Natural killer cell (primary cell): ENCODE measurements around the gene POU1F1. TPM values are rescaled to one million over a fixed set of nuclear protein-coding genes. Genes with fewer than 3 reads are reported as not detected.
A peak's percentile ranks its signal among the peaks of the same experiment; 100 is the strongest.
"Not testable (repeated sequence)": the region's sequence is repeated elsewhere in the genome, so short reads cannot be mapped to it uniquely, and the experiment has no call there.

Source experiments
- ATAC-seq, 3 donors: fragments of 150-1000 bp in 2 of 3; fragments of 200-7000 bp in 1 of 3; cut with Tn5 transposase; 1 replicate in 1 of 3; 2 replicates in 2 of 3; pipeline ENCODE4 v1.10.0; 2021; ENCODE audit warnings: mild to moderate bottlenecking in 2 of 3, moderate library complexity in 2 of 3
- DNase-seq, 2 donors: peaks; one replicate each; pipeline versions ENCODE4 v3.0.0 to v3.0.0-alpha.2; 2013 to 2021; ENCODE audit warnings: mixed read lengths in 1 of 2
- H3K27ac ChIP-seq: one replicate; pipeline ENCODE4 v1.5.1; 2013; ENCODE audit warnings: mild to moderate bottlenecking, low read length
- H3K27me3 ChIP-seq: one replicate; pipeline ENCODE4 v1.6.1; 2013; ENCODE audit warnings: low read length; ENCODE audit not compliant: control insufficient read depth, insufficient read depth
- H3K36me3 ChIP-seq: one replicate; pipeline ENCODE4 v1.6.1; 2013; ENCODE audit warnings: low read length; ENCODE audit not compliant: control insufficient read depth, insufficient read depth
- H3K4me1 ChIP-seq: one replicate; pipeline ENCODE4 v1.6.1; 2013; ENCODE audit warnings: low read length; ENCODE audit not compliant: control insufficient read depth, insufficient read depth
- H3K4me3 ChIP-seq: one replicate; pipeline ENCODE4 v1.5.1; 2013; ENCODE audit warnings: low read length
- H3K9me3 ChIP-seq: one replicate; pipeline ENCODE4 v1.6.1; 2013; ENCODE audit warnings: low read length; ENCODE audit not compliant: control insufficient read depth, insufficient read depth
- H3K27ac Mint-ChIP-seq, 2 donors: one replicate each; pipeline ENCODE4 v1.8.0; 2022; ENCODE audit warnings: mild to moderate bottlenecking in 2 of 2, mixed read lengths in 2 of 2, moderate library complexity in 1 of 2
- H3K27me3 Mint-ChIP-seq, 2 donors: one replicate each; pipeline ENCODE4 v1.8.0; 2022; ENCODE audit warnings: low read depth in 2 of 2, mixed read lengths in 2 of 2
- H3K36me3 Mint-ChIP-seq: one replicate; pipeline ENCODE4 v1.8.0; 2022; ENCODE audit warnings: mixed read lengths
- H3K4me1 Mint-ChIP-seq, 2 donors: one replicate each; pipeline ENCODE4 v1.8.0; 2022; ENCODE audit warnings: mixed read lengths in 2 of 2
- H3K4me3 Mint-ChIP-seq: one replicate; pipeline ENCODE4 v1.8.0; 2022; ENCODE audit warnings: mild to moderate bottlenecking, moderate library complexity, mixed read lengths
- H3K9me3 Mint-ChIP-seq, 2 donors: one replicate each; pipeline ENCODE4 v1.8.0; 2022; ENCODE audit warnings: mixed read lengths in 2 of 2
- WGBS: methylation state at CpG from one replicate; pipeline ENCODE4 v1.1.7; 2013; ENCODE audit warnings: missing lambda C conversion rate; ENCODE audit not compliant: insufficient coverage; 5-methylcytosine and 5-hydroxymethylcytosine counted together
- intact Hi-C: fragments of 100-400 bp; cut with micrococcal nuclease; formaldehyde crosslinking; loops from one replicate; pipeline ENCODE4 v1.14.2; 2022
- total RNA-seq, 4 donors: library from RNA; stranded (reverse); fragments of 120-200 nt in 1 of 4; gene quantifications; one replicate each; pipeline versions ENCODE4 v1.2.3 to v1.2.4, GENCODE V29; 2013 to 2022
- TF ChIP-seq, protein P1 (sequence below): fragments of 200-600 bp; IDR thresholded peaks from one replicate; pipeline ENCODE4 v1.8.0; 2022; ENCODE audit warnings: antibody characterized with exemption

Gene POU1F1
- total RNA-seq, 3 donors from 2014 or later (not counting 1 experiment from before 2014, with no cell fraction given), result not detected

GRCh38 chr3:87260270-87260669 is 16.1 kb downstream of the POU1F1 start:
- DNase-seq (peak in 1 of 2 donors; percentile 65), ATAC-seq (peak in 2 of 3 donors; percentile 63 to 66)
- H3K9me3 Mint-ChIP-seq, result no peaks in the 10 kb centered on the region
- Histone ChIP-seq H3K36me3 (no peaks in the 10 kb centered on the region), H3K27ac (no peak overlapping the region), H3K4me1 (no peaks in the 10 kb centered on the region), H3K9me3 (no peaks in the 10 kb centered on the region), H3K4me3 (no peak overlapping the region), H3K27me3 (no peaks in the 10 kb centered on the region)
- intact Hi-C loops, result loop anchor here (5.0 to 10.0 kb wide), 2 partner anchors 745 to 852 kb away; no protein-coding TSS in a partner anchor
- H3K36me3 Mint-ChIP-seq, result no peaks in the 10 kb centered on the region
- TF ChIP-seq, protein P1, sequence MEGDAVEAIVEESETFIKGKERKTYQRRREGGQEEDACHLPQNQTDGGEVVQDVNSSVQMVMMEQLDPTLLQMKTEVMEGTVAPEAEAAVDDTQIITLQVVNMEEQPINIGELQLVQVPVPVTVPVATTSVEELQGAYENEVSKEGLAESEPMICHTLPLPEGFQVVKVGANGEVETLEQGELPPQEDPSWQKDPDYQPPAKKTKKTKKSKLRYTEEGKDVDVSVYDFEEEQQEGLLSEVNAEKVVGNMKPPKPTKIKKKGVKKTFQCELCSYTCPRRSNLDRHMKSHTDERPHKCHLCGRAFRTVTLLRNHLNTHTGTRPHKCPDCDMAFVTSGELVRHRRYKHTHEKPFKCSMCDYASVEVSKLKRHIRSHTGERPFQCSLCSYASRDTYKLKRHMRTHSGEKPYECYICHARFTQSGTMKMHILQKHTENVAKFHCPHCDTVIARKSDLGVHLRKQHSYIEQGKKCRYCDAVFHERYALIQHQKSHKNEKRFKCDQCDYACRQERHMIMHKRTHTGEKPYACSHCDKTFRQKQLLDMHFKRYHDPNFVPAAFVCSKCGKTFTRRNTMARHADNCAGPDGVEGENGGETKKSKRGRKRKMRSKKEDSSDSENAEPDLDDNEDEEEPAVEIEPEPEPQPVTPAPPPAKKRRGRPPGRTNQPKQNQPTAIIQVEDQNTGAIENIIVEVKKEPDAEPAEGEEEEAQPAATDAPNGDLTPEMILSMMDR, result peak; percentile 74
- no peak overlapping the region for H3K27ac Mint-ChIP-seq
- H3K27me3 Mint-ChIP-seq, result no peaks in the 10 kb centered on the region
- WGBS, result 34% methylated on average over 3 of the region's 4 CpGs
- no peak overlapping the region for H3K4me3 Mint-ChIP-seq
- peaks cover 0 to 7% of the 10 kb centered on the region in 2 donors for H3K4me1 Mint-ChIP-seq

DNA sequence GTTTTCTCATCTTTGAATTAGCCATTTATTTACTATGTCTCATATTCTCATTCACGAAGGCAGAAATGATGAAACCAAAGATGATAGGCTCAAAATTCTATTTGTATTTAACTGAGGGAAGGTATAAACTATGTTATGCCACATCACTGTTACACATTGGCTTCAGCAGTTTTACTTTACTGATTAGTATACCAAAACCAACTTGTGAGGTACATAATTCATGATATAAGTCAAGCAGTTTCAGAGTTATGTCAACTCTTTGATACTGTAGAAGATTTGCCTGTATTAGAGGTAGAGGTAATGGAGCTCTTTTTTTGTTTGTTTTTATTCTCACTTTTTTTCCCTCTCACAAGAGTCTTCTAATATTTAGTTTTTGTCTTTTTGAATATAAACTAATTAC is 26.4 kb downstream of the POU1F1 start:
- H3K36me3 ChIP-seq, result peaks cover 41% of the 10 kb centered on the region

DNA sequence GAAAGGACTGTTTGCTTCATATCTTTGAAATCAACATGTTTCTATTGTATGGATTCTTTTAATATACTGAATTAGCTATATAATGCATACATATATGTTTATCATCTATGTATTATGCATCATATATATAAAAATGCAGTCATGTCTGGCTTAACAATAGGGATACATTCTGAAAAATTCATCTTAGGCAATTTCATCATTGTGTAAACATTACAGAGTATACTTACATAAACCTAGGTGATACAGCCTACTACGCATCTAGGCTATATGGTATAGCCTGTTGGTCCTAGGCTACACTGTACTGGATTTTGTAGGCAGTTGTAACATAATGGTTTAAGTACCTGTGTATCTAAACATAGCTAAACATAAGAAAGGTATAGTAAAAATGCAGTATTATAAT is 27.6 kb downstream of the POU1F1 start:
- H3K9me3 ChIP-seq, result no peaks in the 10 kb centered on the region
- 100% methylated on average over 1 of the region's 1 CpG for WGBS
- no peaks in the 10 kb centered on the region for H3K9me3 Mint-ChIP-seq
- peaks cover 11% of the 10 kb centered on the region for H3K36me3 Mint-ChIP-seq
- no peaks in the 10 kb centered on the region for H3K27me3 Mint-ChIP-seq
- no peak overlapping the region for H3K27ac ChIP-seq
- intact Hi-C loops, result no loop called here
- TF ChIP-seq, protein P1, result no peak
- peaks cover 35% of the 10 kb centered on the region for H3K36me3 ChIP-seq
- no peak overlapping the region for H3K4me3 Mint-ChIP-seq
- peaks cover 5 to 17% of the 10 kb centered on the region in 2 donors for H3K4me1 Mint-ChIP-seq
- no peaks in the 10 kb centered on the region for H3K27me3 ChIP-seq
- H3K4me3 ChIP-seq, result no peak overlapping the region
- no peaks in the 10 kb centered on the region for H3K4me1 ChIP-seq
- no peak overlapping the region for H3K27ac Mint-ChIP-seq
- ATAC-seq (no peak), DNase-seq (no peak)

More for the DNA sequence above, 26.4 kb downstream of the POU1F1 start:
- Mint-ChIP-seq H3K4me1 (peaks cover 0 to 9% of the 10 kb centered on the region in 2 donors), H3K27ac (no peak overlapping the region), H3K4me3 (no peak overlapping the region), H3K36me3 (peaks cover 11% of the 10 kb centered on the region), H3K9me3 (no peaks in the 10 kb centered on the region), H3K27me3 (no peaks in the 10 kb centered on the region)
- DNase-seq (no peak), ATAC-seq (no peak)
- intact Hi-C loops, result no loop called here
- Histone ChIP-seq H3K27ac (no peak overlapping the region), H3K4me1 (no peaks in the 10 kb centered on the region), H3K4me3 (no peak overlapping the region), H3K27me3 (no peaks in the 10 kb centered on the region), H3K9me3 (no peaks in the 10 kb centered on the region)
- TF ChIP-seq, protein P1, result no peak
- no CpG with 5 or more reads among the region's 1 CpG for WGBS

GRCh38 chr3:87248231-87248630 is 28.2 kb downstream of the POU1F1 start:
- peaks cover 7 to 17% of the 10 kb centered on the region in 2 donors for H3K4me1 Mint-ChIP-seq
- peaks cover 11% of the 10 kb centered on the region for H3K36me3 Mint-ChIP-seq
- intact Hi-C loops, H3K27ac Mint-ChIP-seq, H3K27me3 ChIP-seq, H3K27me3 Mint-ChIP-seq, H3K4me3 ChIP-seq, H3K9me3 Mint-ChIP-seq, H3K27ac ChIP-seq, DNase-seq, H3K4me1 ChIP-seq, H3K9me3 ChIP-seq, ATAC-seq, H3K4me3 Mint-ChIP-seq: not testable (repeated sequence)
- 94% methylated on average over 6 of the region's 6 CpGs for WGBS
- H3K36me3 ChIP-seq, result peaks cover 31% of the 10 kb centered on the region
